IMR-90 (cell line): Measurements from ENCODE around the gene CYP46A1. TPM values are rescaled to one million over a fixed set of nuclear protein-coding genes. Genes with fewer than 3 reads are reported as not detected.

ENCODE experiments used
- ATAC-seq: fragments of 200-7000 bp; cut with Tn5 transposase; 2 replicates; pipeline ENCODE4 v1.9.1; 2020; ENCODE audit warnings: low read depth, mild to moderate bottlenecking, moderate library complexity
- BruUV-seq: library from RNA; stranded (reverse); fragments of 400-500 nt; replicated peaks from 2 replicates; lab custom pipeline; 2021; lab: Mats Ljungman, UMichigan
- CTCF ChIA-PET: fragments of 300-600 bp; formaldehyde crosslinking; extraction: SDS; loops from one replicate; lab custom pipeline; 2021; ENCODE audit warnings: antibody characterized with exemption; lab: Yijun Ruan, JAX
- POLR2A ChIA-PET: fragments of 300-600 bp; sonication (Branson Sonifier 250); formaldehyde crosslinking; loops from one replicate; lab custom pipeline; 2022; ENCODE audit warnings: antibody characterized with exemption; ENCODE audit not compliant: unreplicated experiment; lab: Charles Lee
- DNase-seq: peaks from one replicate; pipeline ENCODE4 v3.0.0; 2013
- H2AFZ ChIP-seq: replicated peaks from 2 replicates; pipeline ENCODE3; 2013; ENCODE audit warnings: low read length, mild to moderate bottlenecking; ENCODE audit not compliant: poor library complexity
- H2AK5ac ChIP-seq: 2 replicates; pipeline ENCODE4 v1.6.1; 2013; ENCODE audit warnings: low read depth, low read length, inconsistent platforms
- H2AK9ac ChIP-seq: replicated peaks from 2 replicates; pipeline ENCODE3; 2013; ENCODE audit warnings: mild to moderate bottlenecking, low read depth, low read length, moderate library complexity; ENCODE audit not compliant: poor library complexity
- H2BK120ac ChIP-seq: 2 replicates; pipeline ENCODE4 v1.6.1; 2013; ENCODE audit warnings: low read depth, low read length, inconsistent platforms
- H2BK15ac ChIP-seq: 3 replicates; pipeline ENCODE4 v1.6.1; 2013; ENCODE audit warnings: low read depth, low read length, inconsistent platforms
- H2BK20ac ChIP-seq: 2 replicates; pipeline ENCODE4 v1.6.1; 2013; ENCODE audit warnings: low read depth, mild to moderate bottlenecking, inconsistent platforms, low read length, moderate library complexity
- H2BK5ac ChIP-seq: 2 replicates; pipeline ENCODE4 v1.6.1; 2013; ENCODE audit warnings: mild to moderate bottlenecking, low read depth, low read length, inconsistent platforms; ENCODE audit not compliant: poor library complexity, severe bottlenecking
- H3K14ac ChIP-seq: replicated peaks from 2 replicates; pipeline ENCODE4 v1.6.1; 2013; ENCODE audit warnings: low read depth, low read length, inconsistent platforms
- H3K18ac ChIP-seq: 2 replicates; pipeline ENCODE4 v1.6.1; 2013; ENCODE audit warnings: low read depth, low read length, control low read depth
- H3K23ac ChIP-seq: 2 replicates; pipeline ENCODE4 v1.6.1; 2013; ENCODE audit warnings: low read depth, low read length, inconsistent platforms
- H3K27ac ChIP-seq: 2 replicates; pipeline ENCODE4 v1.5.1; 2013; ENCODE audit warnings: mild to moderate bottlenecking, control low read depth, low read length; ENCODE audit not compliant: insufficient read depth
- H3K27me3 ChIP-seq: 2 replicates; pipeline ENCODE4 v1.6.1; 2013; ENCODE audit warnings: low read length; ENCODE audit not compliant: control insufficient read depth, insufficient read depth
- H3K36me3 ChIP-seq: 2 replicates; pipeline ENCODE4 v1.6.1; 2013; ENCODE audit warnings: low read length, mixed read lengths; ENCODE audit not compliant: control insufficient read depth, insufficient read depth
- H3K4ac ChIP-seq: 2 replicates; pipeline ENCODE4 v1.6.1; 2013; ENCODE audit warnings: low read depth, low read length, inconsistent platforms
- H3K4me1 ChIP-seq: 2 replicates; pipeline ENCODE4 v1.6.1; 2013; ENCODE audit warnings: low read length, mixed read lengths; ENCODE audit not compliant: control insufficient read depth, insufficient read depth
- H3K4me2 ChIP-seq: 2 replicates; pipeline ENCODE4 v1.6.1; 2013; ENCODE audit warnings: low read depth, mild to moderate bottlenecking, control low read depth, low read length, moderate library complexity
- H3K4me3 ChIP-seq: 2 replicates; pipeline ENCODE4 v1.5.1; 2013; ENCODE audit warnings: low read depth, mild to moderate bottlenecking, control low read depth, low read length, moderate library complexity; ENCODE audit not compliant: insufficient read depth
- H3K56ac ChIP-seq: 2 replicates; pipeline ENCODE4 v1.6.1; 2013; ENCODE audit warnings: low read length, inconsistent platforms; ENCODE audit not compliant: insufficient read depth; ENCODE audit errors: extremely low read depth
- H3K79me1 ChIP-seq, 2 experiments: 2 replicates each; pipeline ENCODE4 v1.6.1; 2013; ENCODE audit warnings: low read length in 2 of 2, inconsistent platforms in 1 of 2, low read depth in 1 of 2
- H3K9ac ChIP-seq: 2 replicates; pipeline ENCODE4 v1.6.1; 2013; ENCODE audit warnings: low read depth, low read length, control low read depth
- H3K9me1 ChIP-seq: 2 replicates; pipeline ENCODE4 v1.6.1; 2013; ENCODE audit warnings: low read length, inconsistent platforms; ENCODE audit not compliant: insufficient read depth
- H3K9me3 ChIP-seq: 2 replicates; pipeline ENCODE4 v1.6.1; 2013; ENCODE audit warnings: low read length; ENCODE audit not compliant: control insufficient read depth, insufficient read depth
- H4K20me1 ChIP-seq: 2 replicates; pipeline ENCODE4 v1.6.1; 2013; ENCODE audit warnings: low read length, inconsistent platforms; ENCODE audit not compliant: insufficient read depth
- H4K5ac ChIP-seq: 2 replicates; pipeline ENCODE4 v1.6.1; 2013; ENCODE audit warnings: mild to moderate bottlenecking, low read depth, low read length, control low read depth
- H4K8ac ChIP-seq, 2 experiments: 2 replicates each; pipeline ENCODE4 v1.6.1; 2013; ENCODE audit warnings: low read depth in 2 of 2, low read length in 2 of 2, control low read depth in 1 of 2, inconsistent platforms in 1 of 2
- H4K91ac ChIP-seq: 2 replicates; pipeline ENCODE4 v1.6.1; 2013; ENCODE audit warnings: low read depth, low read length, inconsistent platforms; ENCODE audit not compliant: insufficient read depth
- CTCF ChIP-seq: conservative IDR thresholded peaks from 2 replicates; pipeline ENCODE4 v1.5.1; 2012; ENCODE audit warnings: mild to moderate bottlenecking, low read depth, low read length, improper control_type of control experiment
- MAFK ChIP-seq: IDR thresholded peaks from 2 replicates; pipeline ENCODE4 v1.6.1; 2012; ENCODE audit warnings: low read depth, low read length, improper control_type of control experiment
- NFE2L2 ChIP-seq: fragments of 150-350 bp; IDR thresholded peaks from 2 replicates; pipeline ENCODE4 v1.6.1; 2016; ENCODE audit warnings: low read depth, mild to moderate bottlenecking, low read length
- POLR2A ChIP-seq: IDR thresholded peaks from 2 replicates; pipeline ENCODE4 v1.6.1; 2012; ENCODE audit warnings: mild to moderate bottlenecking, low read depth, low read length
- RAD21 ChIP-seq: IDR thresholded peaks from 2 replicates; pipeline ENCODE4 v1.6.1; 2012; ENCODE audit warnings: low read length, improper control_type of control experiment
- RFX5 ChIP-seq: IDR thresholded peaks from 2 replicates; pipeline ENCODE4 v1.8.0; 2012; ENCODE audit warnings: low read depth, mild to moderate bottlenecking, low read length, moderate library complexity
- USF2 ChIP-seq: fragments of 150-350 bp; IDR thresholded peaks from 2 replicates; pipeline ENCODE4 v1.6.1; 2017; ENCODE audit warnings: mild to moderate bottlenecking, antibody characterized with exemption, low read length, low read depth
- WGBS, 2 experiments: methylation state at CpG; one replicate each; pipeline versions ENCODE4 v1.1.5 to v1.1.7; 2013; ENCODE audit warnings: missing lambda C conversion rate in 2 of 2; ENCODE audit not compliant: insufficient read length in 1 of 2; ENCODE audit errors: extremely low coverage in 2 of 2; 5-methylcytosine and 5-hydroxymethylcytosine counted together
- dilution Hi-C: fragments of 300-500 bp; cut with HindIII; formaldehyde crosslinking; loops from one replicate; pipeline ENCODE4 v1.14.3; 2018; ENCODE audit warnings: low sequenced_read_pairs; ENCODE audit not compliant: unreplicated experiment
- in situ Hi-C: fragments of 300-500 bp; cut with MboI; formaldehyde crosslinking; loops from 3 replicates; pipeline ENCODE4 v1.14.3; 2019; ENCODE audit warnings: low sequenced_read_pairs, inconsistent platforms, mixed read lengths
- intact Hi-C: fragments of 100-400 bp; cut with micrococcal nuclease; formaldehyde crosslinking; loops from 2 replicates; pipeline ENCODE4 v1.10.0; 2022
- polyA plus RNA-seq, 3 experiments: library from polyadenylated mRNA; depleted of rRNA; stranded (reverse); fragments of >200 nt; gene quantifications; 2 replicates each; pipeline ENCODE4 v1.2.3, GENCODE V29; 2012; ENCODE audit warnings: low replicate concordance in 1 of 3
- total RNA-seq: library from RNA; depleted of rRNA; stranded (reverse); fragments of >200 nt; gene quantifications from 2 replicates; pipeline ENCODE4 v1.2.3, GENCODE V29; 2012

Gene CYP46A1
- total and polyA plus RNA-seq, 2 of the 4 experiments (the other 2 are of a cell fraction) = 0.18 to 0.31 TPM

GRCh38 chr14:99742509-99743487 is 58.7 kb downstream of the CYP46A1 start:
- 93% methylated on average over 16 of the region's 25 CpGs; no CpG with 5 or more reads in 1 of the 2 experiments for WGBS, 2 experiments
- H2AK9ac ChIP-seq = no peak overlapping the region

More at GRCh38 chr14:99742509-99743487, 58.7 kb downstream of the CYP46A1 start:
- H3K56ac ChIP-seq = no peak overlapping the region
- H3K9ac ChIP-seq = no peak overlapping the region
- ATAC-seq (no peak), DNase-seq (no peak)
- H3K27me3 ChIP-seq = no peaks in the 10 kb centered on the region
- 0 out of 2 replicates have a peak overlapping the region, but pooled peaks have one; percentile 7 for H4K5ac ChIP-seq
- in situ Hi-C loops = no loop called here
- no peak overlapping the region for H3K27ac ChIP-seq
- H3K9me1 ChIP-seq = peaks cover 14% of the 10 kb centered on the region
- H3K23ac ChIP-seq = no peak overlapping the region
- H3K14ac ChIP-seq = peak overlapping the region; percentile 39; the same call in 1 of the 2 replicates
- no peak overlapping the region for H2BK5ac ChIP-seq
- peak overlapping the region; percentile 57 for H4K91ac ChIP-seq
- peak overlapping the region; percentile 72 for H2BK20ac ChIP-seq
- H3K9me3 ChIP-seq = no peaks in the 10 kb centered on the region
- no peak for TF ChIP-seq NFE2L2
- TF ChIP-seq CTCF = no peak
- TF ChIP-seq MAFK = no peak
- no peak for TF ChIP-seq RAD21
- TF ChIP-seq USF2 = no peak
- TF ChIP-seq RFX5 = no peak
- no peak for TF ChIP-seq POLR2A
- dilution Hi-C loops = no loop called here
- H3K36me3 ChIP-seq = no peaks in the 10 kb centered on the region
- CTCF ChIA-PET = no interaction called here
- H4K8ac ChIP-seq = peak overlapping the region in 1 of 2 experiments; percentile 35; a peak in 1 of 4 replicates
- H3K18ac ChIP-seq = no peak overlapping the region; the same call in 1 of the 2 replicates
- peak overlapping the region; percentile 77 for H3K4ac ChIP-seq
- H3K4me2 ChIP-seq = no peak overlapping the region
- H3K4me3 ChIP-seq = no peak overlapping the region
- intact Hi-C loops = no loop called here
- H3K4me1 ChIP-seq = peaks cover 21% of the 10 kb centered on the region
- no peaks in the 10 kb centered on the region for H3K79me1 ChIP-seq
- peak overlapping the region; percentile 92 for H2AK5ac ChIP-seq
- peak overlapping the region; percentile 69 for H2BK120ac ChIP-seq
- BruUV-seq = no TSS peak
- peak overlapping the region; percentile 27 for H2AFZ ChIP-seq
- peaks cover 9% of the 10 kb centered on the region; the same call in 1 of the 2 replicates for H4K20me1 ChIP-seq
- H2BK15ac ChIP-seq = peak overlapping the region; percentile 34; the same call in 2 of the 3 replicates
- POLR2A ChIA-PET = no interaction called here
